IMR-90 (cell line): ENCODE results near the gene GABRB1. TPM values are rescaled to one million over a fixed set of nuclear protein-coding genes. Genes with fewer than 3 reads are reported as not detected.

ENCODE experiments used
- ATAC-seq: fragments of 200-7000 bp; cut with Tn5 transposase; 2 replicates; pipeline ENCODE4 v1.9.1; 2020; ENCODE audit warnings: low read depth, mild to moderate bottlenecking, moderate library complexity
- BruUV-seq: library from RNA; stranded (reverse); fragments of 400-500 nt; replicated peaks from 2 replicates; lab custom pipeline; 2021; lab: Mats Ljungman, UMichigan
- CTCF ChIA-PET: fragments of 300-600 bp; formaldehyde crosslinking; extraction: SDS; loops from one replicate; lab custom pipeline; 2021; ENCODE audit warnings: antibody characterized with exemption; lab: Yijun Ruan, JAX
- POLR2A ChIA-PET: fragments of 300-600 bp; sonication (Branson Sonifier 250); formaldehyde crosslinking; loops from one replicate; lab custom pipeline; 2022; ENCODE audit warnings: antibody characterized with exemption; ENCODE audit not compliant: unreplicated experiment; lab: Charles Lee
- DNase-seq: peaks from one replicate; pipeline ENCODE4 v3.0.0; 2013
- H2AFZ ChIP-seq: replicated peaks from 2 replicates; pipeline ENCODE3; 2013; ENCODE audit warnings: low read length, mild to moderate bottlenecking; ENCODE audit not compliant: poor library complexity
- H2AK5ac ChIP-seq: 2 replicates; pipeline ENCODE4 v1.6.1; 2013; ENCODE audit warnings: low read depth, low read length, inconsistent platforms
- H2AK9ac ChIP-seq: replicated peaks from 2 replicates; pipeline ENCODE3; 2013; ENCODE audit warnings: mild to moderate bottlenecking, low read depth, low read length, moderate library complexity; ENCODE audit not compliant: poor library complexity
- H2BK120ac ChIP-seq: 2 replicates; pipeline ENCODE4 v1.6.1; 2013; ENCODE audit warnings: low read depth, low read length, inconsistent platforms
- H2BK15ac ChIP-seq: 3 replicates; pipeline ENCODE4 v1.6.1; 2013; ENCODE audit warnings: low read depth, low read length, inconsistent platforms
- H2BK20ac ChIP-seq: 2 replicates; pipeline ENCODE4 v1.6.1; 2013; ENCODE audit warnings: low read depth, mild to moderate bottlenecking, inconsistent platforms, low read length, moderate library complexity
- H2BK5ac ChIP-seq: 2 replicates; pipeline ENCODE4 v1.6.1; 2013; ENCODE audit warnings: mild to moderate bottlenecking, low read depth, low read length, inconsistent platforms; ENCODE audit not compliant: poor library complexity, severe bottlenecking
- H3K14ac ChIP-seq: replicated peaks from 2 replicates; pipeline ENCODE4 v1.6.1; 2013; ENCODE audit warnings: low read depth, low read length, inconsistent platforms
- H3K18ac ChIP-seq: 2 replicates; pipeline ENCODE4 v1.6.1; 2013; ENCODE audit warnings: low read depth, low read length, control low read depth
- H3K23ac ChIP-seq: 2 replicates; pipeline ENCODE4 v1.6.1; 2013; ENCODE audit warnings: low read depth, low read length, inconsistent platforms
- H3K27ac ChIP-seq: 2 replicates; pipeline ENCODE4 v1.5.1; 2013; ENCODE audit warnings: mild to moderate bottlenecking, control low read depth, low read length; ENCODE audit not compliant: insufficient read depth
- H3K27me3 ChIP-seq: 2 replicates; pipeline ENCODE4 v1.6.1; 2013; ENCODE audit warnings: low read length; ENCODE audit not compliant: control insufficient read depth, insufficient read depth
- H3K36me3 ChIP-seq: 2 replicates; pipeline ENCODE4 v1.6.1; 2013; ENCODE audit warnings: low read length, mixed read lengths; ENCODE audit not compliant: control insufficient read depth, insufficient read depth
- H3K4ac ChIP-seq: 2 replicates; pipeline ENCODE4 v1.6.1; 2013; ENCODE audit warnings: low read depth, low read length, inconsistent platforms
- H3K4me1 ChIP-seq: 2 replicates; pipeline ENCODE4 v1.6.1; 2013; ENCODE audit warnings: low read length, mixed read lengths; ENCODE audit not compliant: control insufficient read depth, insufficient read depth
- H3K4me2 ChIP-seq: 2 replicates; pipeline ENCODE4 v1.6.1; 2013; ENCODE audit warnings: low read depth, mild to moderate bottlenecking, control low read depth, low read length, moderate library complexity
- H3K4me3 ChIP-seq: 2 replicates; pipeline ENCODE4 v1.5.1; 2013; ENCODE audit warnings: low read depth, mild to moderate bottlenecking, control low read depth, low read length, moderate library complexity; ENCODE audit not compliant: insufficient read depth
- H3K56ac ChIP-seq: 2 replicates; pipeline ENCODE4 v1.6.1; 2013; ENCODE audit warnings: low read length, inconsistent platforms; ENCODE audit not compliant: insufficient read depth; ENCODE audit errors: extremely low read depth
- H3K79me1 ChIP-seq, 2 experiments: 2 replicates each; pipeline ENCODE4 v1.6.1; 2013; ENCODE audit warnings: low read length in 2 of 2, inconsistent platforms in 1 of 2, low read depth in 1 of 2
- H3K9ac ChIP-seq: 2 replicates; pipeline ENCODE4 v1.6.1; 2013; ENCODE audit warnings: low read depth, low read length, control low read depth
- H3K9me1 ChIP-seq: 2 replicates; pipeline ENCODE4 v1.6.1; 2013; ENCODE audit warnings: low read length, inconsistent platforms; ENCODE audit not compliant: insufficient read depth
- H3K9me3 ChIP-seq: 2 replicates; pipeline ENCODE4 v1.6.1; 2013; ENCODE audit warnings: low read length; ENCODE audit not compliant: control insufficient read depth, insufficient read depth
- H4K20me1 ChIP-seq: 2 replicates; pipeline ENCODE4 v1.6.1; 2013; ENCODE audit warnings: low read length, inconsistent platforms; ENCODE audit not compliant: insufficient read depth
- H4K5ac ChIP-seq: 2 replicates; pipeline ENCODE4 v1.6.1; 2013; ENCODE audit warnings: mild to moderate bottlenecking, low read depth, low read length, control low read depth
- H4K8ac ChIP-seq, 2 experiments: 2 replicates each; pipeline ENCODE4 v1.6.1; 2013; ENCODE audit warnings: low read depth in 2 of 2, low read length in 2 of 2, control low read depth in 1 of 2, inconsistent platforms in 1 of 2
- H4K91ac ChIP-seq: 2 replicates; pipeline ENCODE4 v1.6.1; 2013; ENCODE audit warnings: low read depth, low read length, inconsistent platforms; ENCODE audit not compliant: insufficient read depth
- NFE2L2 ChIP-seq: fragments of 150-350 bp; IDR thresholded peaks from 2 replicates; pipeline ENCODE4 v1.6.1; 2016; ENCODE audit warnings: low read depth, mild to moderate bottlenecking, low read length
- RCOR1 ChIP-seq: IDR thresholded peaks from 2 replicates; pipeline ENCODE4 v1.6.1; 2012; ENCODE audit warnings: mild to moderate bottlenecking, low read length, improper control_type of control experiment; ENCODE audit not compliant: insufficient replicate concordance
- WGBS, 2 experiments: methylation state at CpG; one replicate each; pipeline versions ENCODE4 v1.1.5 to v1.1.7; 2013; ENCODE audit warnings: missing lambda C conversion rate in 2 of 2; ENCODE audit not compliant: insufficient read length in 1 of 2; ENCODE audit errors: extremely low coverage in 2 of 2; 5-methylcytosine and 5-hydroxymethylcytosine counted together
- dilution Hi-C: fragments of 300-500 bp; cut with HindIII; formaldehyde crosslinking; loops from one replicate; pipeline ENCODE4 v1.14.3; 2018; ENCODE audit warnings: low sequenced_read_pairs; ENCODE audit not compliant: unreplicated experiment
- in situ Hi-C: fragments of 300-500 bp; cut with MboI; formaldehyde crosslinking; loops from 3 replicates; pipeline ENCODE4 v1.14.3; 2019; ENCODE audit warnings: low sequenced_read_pairs, inconsistent platforms, mixed read lengths
- intact Hi-C: fragments of 100-400 bp; cut with micrococcal nuclease; formaldehyde crosslinking; loops from 2 replicates; pipeline ENCODE4 v1.10.0; 2022
- polyA plus RNA-seq, 3 experiments: library from polyadenylated mRNA; depleted of rRNA; stranded (reverse); fragments of >200 nt; gene quantifications; 2 replicates each; pipeline ENCODE4 v1.2.3, GENCODE V29; 2012; ENCODE audit warnings: low replicate concordance in 1 of 3
- total RNA-seq: library from RNA; depleted of rRNA; stranded (reverse); fragments of >200 nt; gene quantifications from 2 replicates; pipeline ENCODE4 v1.2.3, GENCODE V29; 2012

GABRB1 gene
- total and polyA plus RNA-seq, 2 of the 4 experiments (the other 2 are of a cell fraction) = 4.7 to 16.1 TPM

- Histone ChIP-seq H3K9me1 (no peaks in the 10 kb centered on the region), H3K14ac (no peak overlapping the region), H4K91ac (no peak overlapping the region), H2BK15ac (no peak overlapping the region), H4K5ac (no peak overlapping the region), H4K8ac (no peak overlapping the region), H3K18ac (no peak overlapping the region), H2AK9ac (no peak overlapping the region), H3K9ac (no peak overlapping the region), H3K27ac (no peak overlapping the region), H2AFZ (no peak overlapping the region), H3K4me1 (no peaks in the 10 kb centered on the region), H3K4ac (no peak overlapping the region), H3K36me3 (no peaks in the 10 kb centered on the region), H3K27me3 (no peaks in the 10 kb centered on the region), H2BK120ac (no peak overlapping the region), H3K56ac (no peak overlapping the region), H3K23ac (no peak overlapping the region), H2BK20ac (no peak overlapping the region), H4K20me1 (no peaks in the 10 kb centered on the region), H3K9me3 (no peaks in the 10 kb centered on the region), H3K79me1 (peaks cover 0 to 4% of the 10 kb centered on the region in 2 experiments; a peak in 1 of 4 replicates), H2BK5ac (no peak overlapping the region), H3K4me2 (no peak overlapping the region), H3K4me3 (no peak overlapping the region), H2AK5ac (no peak overlapping the region)
- intact Hi-C loops (no loop called here), in situ Hi-C loops (no loop called here), dilution Hi-C loops (no loop called here)
- no TSS peak for BruUV-seq
- WGBS, 2 experiments = no CpG with 5 or more reads among the region's 3 CpGs
- CTCF ChIA-PET = no interaction called here
- DNase-seq (no peak), ATAC-seq (no peak)
- POLR2A ChIA-PET = interaction anchor here (0.6 kb wide), 1 partner anchor 180 kb away, joined by 3 read pairs; no protein-coding TSS in a partner anchor
- TF ChIP-seq NFE2L2 (no peak), RCOR1 (no peak)
Measured at GRCh38 chr4:47143261-47143660, 111.9 kb downstream of the GABRB1 start.
